Amniotic epithelial cell (primary cell): ENCODE data around the gene RREB1.
A peak's percentile ranks its signal among the peaks of the same experiment; 100 is the strongest.

ENCODE experiments used
- DNase-seq: peaks from one replicate; pipeline ENCODE4 v3.0.0-alpha.2; 2010; ENCODE audit warnings: low read depth

Gene RREB1

GRCh38 chr6:7107578-7108195 lies at the start of gene RREB1:
TSS of gene RREB1 (plus strand) at chr6:7107961. CDS start at chr6:7181912, 73,951 bp downstream.
- DNase-seq = peak; percentile 44

DNA sequence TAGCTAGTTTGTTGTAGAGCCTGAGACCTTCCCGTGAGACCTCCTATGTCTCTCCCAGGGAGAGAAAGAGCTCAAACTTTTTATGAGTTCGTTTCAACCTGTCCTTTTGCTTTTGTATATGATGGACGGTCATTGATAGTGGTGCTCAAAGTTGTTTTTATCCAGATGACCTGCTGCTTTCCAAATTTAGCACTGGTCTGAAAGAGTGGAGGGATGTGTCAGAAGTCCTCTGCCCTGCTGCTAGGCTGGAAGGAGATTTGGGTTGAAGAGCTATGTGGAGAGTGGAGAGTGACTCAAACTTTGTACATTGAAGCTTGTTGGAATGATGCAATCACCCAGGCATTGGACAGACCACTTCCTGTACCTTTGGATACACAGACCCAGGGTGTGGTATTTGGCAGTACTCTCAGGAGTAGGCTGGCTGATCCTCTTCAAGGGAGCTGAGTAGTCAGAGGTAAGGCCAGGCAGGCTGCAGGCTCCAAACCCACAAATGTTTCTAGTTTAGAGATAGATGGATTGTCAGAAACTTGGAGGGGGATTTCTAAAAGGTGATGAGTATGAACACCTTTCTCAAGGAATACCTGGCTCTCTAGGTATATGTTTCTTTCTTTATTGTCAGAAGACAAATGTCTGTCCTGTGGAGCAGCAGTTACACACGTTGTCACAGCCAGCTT lies 49.4 kb upstream of the RREB1 start:
- DNase-seq = peak; percentile 98

DNA sequence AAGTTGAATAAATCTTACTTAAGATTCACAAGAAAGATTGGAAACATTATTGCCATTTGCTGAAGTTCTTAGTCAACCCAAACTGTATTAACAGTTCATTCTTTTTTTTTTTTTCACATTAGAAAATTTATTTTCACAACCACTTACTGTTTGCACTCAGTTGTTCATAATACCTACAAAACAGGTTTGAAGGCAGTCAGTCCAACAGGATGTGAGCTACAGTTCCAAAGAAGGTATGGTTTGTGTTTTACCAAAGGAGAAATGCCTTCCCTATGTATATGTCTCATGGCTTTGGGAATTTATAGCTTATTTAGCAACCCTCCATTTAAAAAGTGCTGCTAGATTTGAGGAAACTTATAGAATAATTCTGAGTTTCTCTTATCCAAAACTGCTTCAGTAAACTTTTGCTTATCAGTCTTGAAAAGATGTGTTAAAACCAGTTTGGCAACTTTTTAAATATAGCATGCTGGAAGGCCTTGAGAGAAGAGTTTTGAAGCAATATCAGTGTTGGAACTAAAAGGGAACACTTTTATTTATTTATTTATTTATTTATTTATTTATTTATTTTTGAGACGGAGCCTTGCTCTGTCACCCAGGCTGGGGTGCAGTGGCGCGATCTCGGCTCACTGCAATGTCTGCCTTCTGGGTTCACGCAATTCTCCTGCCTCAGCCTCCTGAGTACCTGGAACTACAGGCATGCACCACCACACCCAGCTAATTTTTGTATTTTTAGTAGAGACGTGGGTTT lies 46.8 kb upstream of the RREB1 start:
- no peak for DNase-seq

- DNase-seq = no peak
Measured at GRCh38 chr6:7062451-7063162, 45.2 kb upstream of the RREB1 start.

DNA sequence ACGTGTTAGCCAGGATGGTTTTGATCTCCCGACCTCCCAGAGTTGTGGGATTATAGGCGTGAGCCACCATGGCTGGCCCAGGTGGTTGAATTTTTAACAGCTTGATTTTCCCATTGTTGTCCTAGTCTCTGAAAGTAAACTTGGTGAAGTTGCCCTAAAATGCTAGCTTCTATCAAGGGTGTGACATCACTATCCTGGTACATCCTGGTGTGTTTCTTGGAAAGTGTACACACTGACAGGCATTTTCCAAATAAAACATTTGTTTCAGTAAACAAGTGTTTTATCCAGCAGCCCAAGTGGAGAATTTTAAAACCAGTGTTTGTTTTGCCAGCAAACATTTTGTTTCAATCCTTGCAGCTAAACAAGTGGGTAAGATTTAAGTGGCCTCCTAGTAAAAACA lies 40.5 kb upstream of the RREB1 start:
- DNase-seq = no peak

DNA sequence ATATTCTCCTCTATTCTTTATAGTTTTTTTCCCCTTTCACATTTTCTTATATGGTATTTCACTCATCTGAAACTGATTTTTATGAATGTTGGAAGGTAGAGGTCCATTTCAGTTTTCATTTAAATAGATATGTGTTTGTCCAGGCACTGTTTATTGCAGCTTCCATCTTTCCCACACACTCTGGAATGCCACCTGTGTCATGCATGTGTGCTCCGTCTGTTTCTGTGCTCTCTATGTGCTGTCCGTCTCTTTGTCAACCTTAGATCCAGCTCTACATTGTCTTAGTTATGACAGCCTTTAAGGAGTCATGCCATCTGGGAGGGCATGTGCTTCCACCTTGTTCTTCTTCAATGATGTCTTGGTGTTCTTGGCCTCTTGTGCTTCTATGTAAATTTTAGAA lies 36.4 kb upstream of the RREB1 start:
- DNase-seq = no peak

GRCh38 chr6:7073082-7073820 lies 34.5 kb upstream of the RREB1 start:
- no peak for DNase-seq

GRCh38 chr6:7073821-7074525 lies 33.8 kb upstream of the RREB1 start:
- no peak for DNase-seq

DNA sequence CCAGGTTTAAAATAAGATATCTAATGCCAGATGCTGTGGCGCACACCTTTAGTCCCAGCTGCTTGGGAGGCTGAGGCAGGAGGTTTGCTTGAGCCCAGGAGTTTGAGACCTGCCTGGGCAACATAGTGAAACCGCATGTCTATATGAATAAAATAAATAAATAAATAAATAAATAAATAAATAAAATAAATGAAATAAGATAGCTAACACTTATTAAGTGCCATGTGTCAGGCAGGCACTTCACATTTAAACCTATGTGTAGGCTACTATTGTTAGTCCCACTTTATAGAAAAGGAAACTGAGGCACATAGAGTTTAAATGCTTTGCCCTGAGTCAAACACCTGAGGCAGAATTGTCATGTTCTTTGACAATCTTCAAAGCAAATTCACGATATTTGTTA lies 32.9 kb upstream of the RREB1 start:
- no peak for DNase-seq

- DNase-seq = no peak
Measured at GRCh38 chr6:7075341-7076000, 32.3 kb upstream of the RREB1 start.

DNA sequence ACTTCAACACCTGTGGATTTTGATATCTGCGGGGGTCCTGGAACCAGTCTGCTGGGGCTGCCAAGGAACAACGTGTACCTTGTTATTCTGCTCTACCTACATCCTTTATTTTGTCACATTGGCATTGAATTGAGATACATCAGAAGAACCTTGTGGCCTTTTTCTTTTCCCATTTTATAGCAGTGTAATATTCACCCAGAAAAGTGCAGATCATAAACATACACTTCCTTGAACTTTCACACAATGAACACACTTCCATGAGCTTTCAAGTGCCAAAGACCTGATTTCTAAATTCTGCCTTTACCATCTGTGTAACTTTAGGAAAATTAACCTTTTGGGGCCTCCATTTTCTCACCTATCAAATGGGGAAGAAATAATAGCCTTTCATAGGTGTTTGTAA lies 29.9 kb upstream of the RREB1 start:
- DNase-seq = no peak

GRCh38 chr6:7078856-7079255 lies 28.9 kb upstream of the RREB1 start:
- DNase-seq = no peak

DNA sequence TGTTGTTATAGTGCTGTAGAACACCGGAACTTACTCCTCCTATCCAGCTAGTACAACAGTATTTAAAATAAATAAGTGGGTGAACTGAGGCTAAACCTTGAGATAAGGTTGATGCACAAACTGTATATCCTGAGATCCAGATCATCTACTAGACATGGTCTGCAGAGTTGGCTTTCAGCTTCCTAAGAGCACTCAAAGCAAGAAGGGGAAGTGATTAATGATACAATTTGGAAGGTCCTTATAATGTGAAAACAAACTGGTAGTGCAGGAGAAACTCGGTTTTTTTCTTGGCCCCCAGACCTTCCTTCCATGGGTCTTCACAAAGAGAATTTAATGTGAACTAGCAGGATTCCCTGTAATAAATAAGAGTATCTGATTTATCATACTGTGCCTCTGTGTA lies 27.4 kb upstream of the RREB1 start:
- no peak for DNase-seq

DNA sequence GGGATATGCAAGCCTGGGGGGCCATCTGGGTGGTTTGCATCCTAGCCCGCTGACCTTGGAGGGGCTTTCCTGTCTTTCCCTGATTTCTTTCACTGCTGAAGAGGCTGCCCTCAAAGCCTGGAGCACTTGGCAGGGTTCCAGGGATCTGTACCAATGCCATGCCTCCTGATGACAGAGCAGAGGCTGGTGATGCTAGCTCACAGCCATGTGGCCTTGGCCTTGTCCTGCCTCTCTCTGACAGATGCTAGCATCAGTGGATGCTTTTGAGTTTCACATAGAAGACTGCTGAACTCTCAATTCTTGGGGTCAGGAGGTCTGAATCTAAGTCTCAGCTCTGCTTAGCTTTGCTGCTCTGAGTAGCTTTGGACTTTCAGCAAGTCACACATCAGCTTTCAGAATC lies 21.9 kb upstream of the RREB1 start:
- DNase-seq = no peak

DNA sequence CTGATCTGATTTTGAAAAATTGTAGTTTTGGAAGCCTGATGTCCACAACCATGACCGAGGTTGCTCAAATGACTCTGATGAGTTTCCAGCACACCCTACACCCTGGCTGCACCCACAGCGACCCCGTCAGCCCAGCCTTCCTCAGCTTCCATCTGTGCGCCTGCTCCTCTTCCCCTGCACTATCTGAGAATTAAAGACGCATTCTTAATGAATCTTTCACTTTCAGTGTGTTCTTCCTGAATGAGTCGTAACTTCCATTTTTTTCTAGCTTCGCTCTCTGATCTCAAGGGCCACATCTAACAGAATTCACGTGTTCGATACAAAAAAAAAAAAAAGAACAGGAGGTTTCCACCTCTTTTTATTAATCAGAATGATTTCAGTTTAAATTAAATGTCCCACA lies 21.3 kb upstream of the RREB1 start:
- no peak for DNase-seq

- no peak for DNase-seq
Measured at GRCh38 chr6:7087066-7087465, 20.7 kb upstream of the RREB1 start.

GRCh38 chr6:7087491-7087979 lies 20.2 kb upstream of the RREB1 start:
- no peak for DNase-seq

DNA sequence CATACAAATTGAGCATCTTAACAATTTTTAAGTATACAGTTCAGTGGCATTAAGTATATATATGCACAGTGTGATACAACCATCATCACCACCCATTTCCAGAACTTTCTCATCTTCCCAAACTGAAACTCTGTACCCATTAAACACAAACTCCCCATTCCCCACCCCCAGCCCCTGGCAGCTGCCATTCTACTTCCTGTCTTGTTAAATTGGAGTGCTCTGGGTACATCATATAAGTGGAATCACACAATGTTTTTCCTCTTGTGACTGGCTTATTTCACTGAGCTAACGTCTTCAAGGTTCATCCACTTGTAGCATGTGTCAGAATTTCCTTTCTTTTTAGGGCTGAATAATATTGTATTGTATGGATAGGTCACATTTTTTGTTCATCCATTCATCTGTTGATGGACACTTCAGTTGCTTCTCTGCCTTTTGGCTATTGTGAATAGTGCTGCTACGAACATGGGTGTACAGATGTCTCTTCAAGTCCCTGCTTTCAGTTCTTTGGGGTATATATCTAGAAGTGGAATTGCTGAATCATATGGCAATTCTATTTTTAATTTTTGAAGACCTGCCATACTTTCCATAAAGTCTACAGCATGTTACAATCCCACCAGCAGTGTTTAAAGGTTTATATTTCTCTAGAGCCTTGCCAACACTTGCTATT lies 19.6 kb upstream of the RREB1 start:
- DNase-seq = no peak

GRCh38 chr6:7098993-7099392 lies 8.8 kb upstream of the RREB1 start:
- no peak for DNase-seq
